Nephron progenitor cell (in vitro differentiated cells): ENCODE results near the gene OR51E2.

Source experiments
- DNase-seq: peaks from one replicate; pipeline ENCODE4 v3.0.0; 2021
- H3K27ac Mint-ChIP-seq: 2 replicates; pipeline ENCODE4 v1.8.0; 2021; ENCODE audit warnings: mild to moderate bottlenecking, moderate library complexity, mixed read lengths
- H3K27me3 Mint-ChIP-seq: 2 replicates; pipeline ENCODE4 v1.8.0; 2021; ENCODE audit warnings: mild to moderate bottlenecking, low read depth, mixed read lengths; ENCODE audit not compliant: poor library complexity
- H3K36me3 Mint-ChIP-seq: 2 replicates; pipeline ENCODE4 v1.8.0; 2021; ENCODE audit warnings: low read depth, mixed read lengths
- H3K4me1 Mint-ChIP-seq: 2 replicates; pipeline ENCODE4 v1.8.0; 2021; ENCODE audit warnings: mixed read lengths
- H3K4me3 Mint-ChIP-seq: 2 replicates; pipeline ENCODE4 v1.8.0; 2021; ENCODE audit warnings: mild to moderate bottlenecking, moderate library complexity, mixed read lengths
- H3K9me3 Mint-ChIP-seq: 2 replicates; pipeline ENCODE4 v1.8.0; 2021; ENCODE audit warnings: mild to moderate bottlenecking, moderate library complexity, mixed read lengths
- CTCF ChIP-seq: fragments of 200-600 bp; sonication (generic); IDR thresholded peaks from 2 replicates; pipeline ENCODE4 v1.5.0; 2021; ENCODE audit warnings: antibody characterized with exemption

The OR51E2 gene

GRCh38 chr11:4704790-4705334 is 7.2 kb upstream of the OR51E2 start:
- H3K27me3 Mint-ChIP-seq = no peaks in the 10 kb centered on the region

DNA sequence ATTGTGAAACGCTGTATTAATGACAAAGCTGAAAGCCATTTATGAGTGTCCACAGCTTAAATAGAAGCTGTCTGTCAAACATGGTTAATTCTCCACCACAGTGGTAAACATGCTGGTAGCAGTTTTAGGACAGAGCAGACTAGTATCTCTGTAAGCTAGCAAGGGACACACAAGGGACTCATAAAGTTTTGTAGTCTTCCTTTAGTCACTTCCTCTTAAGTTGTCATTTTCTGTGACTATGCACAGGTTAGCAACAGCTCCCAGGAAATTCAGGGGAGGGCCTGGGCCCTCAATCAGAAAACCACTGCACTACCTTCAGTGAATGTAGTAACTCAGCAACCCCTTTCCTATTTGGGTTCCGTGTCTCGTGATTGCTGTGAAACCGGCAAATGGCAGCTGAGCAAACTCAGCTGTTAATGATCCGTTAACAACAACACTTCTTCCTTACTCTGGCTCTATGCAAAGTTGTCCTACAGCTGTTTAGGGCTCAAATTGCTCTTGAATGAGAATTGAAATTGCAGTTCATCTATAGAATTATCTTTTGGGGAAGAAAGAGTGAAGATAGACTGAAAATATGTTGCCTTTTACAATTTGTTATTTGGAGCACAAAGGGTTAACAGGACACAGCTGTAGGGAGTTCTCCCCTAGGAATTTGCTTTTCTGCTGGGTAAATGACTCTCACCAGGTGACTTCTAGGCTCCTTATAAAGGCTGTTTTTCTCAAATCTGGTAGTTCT is 6.6 kb upstream of the OR51E2 start, which contains the start of gene MMP26:
TSS of gene MMP26 (plus strand) at position 731 of the 736 bp plus-strand sequence.
- Mint-ChIP-seq H3K9me3 (no peaks in the 10 kb centered on the region), H3K4me1 (peaks cover 61% of the 10 kb centered on the region), H3K27me3 (no peaks in the 10 kb centered on the region), H3K27ac (peak within 1 kb of the TSS; percentile 62), H3K4me3 (peak within 1 kb of the TSS; percentile 46), H3K36me3 (no peaks in the 10 kb centered on the region)
- TF ChIP-seq CTCF = no peak
- DNase-seq = peak; percentile 15

More at GRCh38 chr11:4704790-4705334, 7.2 kb upstream of the OR51E2 start:
- TF ChIP-seq CTCF = no peak
- no peak for DNase-seq
- peaks cover 61% of the 10 kb centered on the region for H3K4me1 Mint-ChIP-seq
- H3K36me3 Mint-ChIP-seq = no peaks in the 10 kb centered on the region
- H3K27ac Mint-ChIP-seq = peak overlapping the region; percentile 62
- peak overlapping the region; percentile 46 for H3K4me3 Mint-ChIP-seq
- H3K9me3 Mint-ChIP-seq = no peaks in the 10 kb centered on the region

- Mint-ChIP-seq H3K9me3 (no peaks in the 10 kb centered on the region), H3K4me3 (no peak overlapping the region), H3K27me3 (no peaks in the 10 kb centered on the region), H3K4me1 (peaks cover 37% of the 10 kb centered on the region), H3K36me3 (no peaks in the 10 kb centered on the region), H3K27ac (no peak overlapping the region)
- DNase-seq = no peak
- no peak for TF ChIP-seq CTCF
Observed at GRCh38 chr11:4700436-4700820, 2.8 kb upstream of the OR51E2 start.

DNA sequence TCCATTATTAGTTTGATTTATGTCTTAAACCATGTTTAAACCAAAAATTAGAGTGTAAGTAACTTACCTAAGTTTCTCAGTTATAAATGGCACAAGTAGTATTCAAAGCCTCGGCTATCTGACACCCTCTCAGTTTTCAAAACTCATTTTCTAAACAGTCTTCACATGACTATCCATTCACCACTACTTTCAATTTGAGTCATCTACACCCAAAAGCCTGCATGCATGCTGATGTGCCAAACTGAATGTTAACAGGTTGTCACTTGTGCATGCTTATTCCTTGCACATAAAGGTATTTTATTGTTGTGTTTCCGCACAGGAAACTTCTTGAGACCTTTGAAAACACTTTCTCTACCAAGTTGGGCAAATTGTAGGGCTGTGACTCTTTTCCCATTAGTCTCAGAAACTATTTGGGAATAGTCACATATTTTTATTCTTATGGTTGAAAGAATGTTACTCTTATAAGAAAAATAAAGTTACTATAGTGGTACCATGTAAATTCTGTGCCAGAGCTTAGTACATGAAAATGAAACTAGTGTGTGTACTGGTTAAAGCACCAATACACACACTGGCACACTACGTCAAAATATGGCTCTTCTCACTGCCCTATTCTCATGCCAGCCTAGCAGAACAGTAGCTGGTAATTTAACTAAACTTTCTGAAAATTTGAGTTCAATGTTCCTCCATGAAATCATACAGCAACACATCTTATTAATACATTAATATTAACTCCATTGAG is 2.2 kb upstream of the OR51E2 start:
- H3K4me3 Mint-ChIP-seq = no peak overlapping the region
- H3K27ac Mint-ChIP-seq = no peak overlapping the region
- H3K4me1 Mint-ChIP-seq = peaks cover 31% of the 10 kb centered on the region
- DNase-seq = no peak
- H3K9me3 Mint-ChIP-seq = no peaks in the 10 kb centered on the region
- no peaks in the 10 kb centered on the region for H3K27me3 Mint-ChIP-seq
- no peak for TF ChIP-seq CTCF
- H3K36me3 Mint-ChIP-seq = no peaks in the 10 kb centered on the region

GRCh38 chr11:4695442-4695841 is 2.2 kb downstream of the OR51E2 start:
- TF ChIP-seq CTCF = no peak
- Mint-ChIP-seq H3K36me3 (no peaks in the 10 kb centered on the region), H3K4me1 (peaks cover 5% of the 10 kb centered on the region), H3K9me3 (peaks cover 4% of the 10 kb centered on the region), H3K4me3 (no peak overlapping the region), H3K27me3 (no peaks in the 10 kb centered on the region), H3K27ac (no peak overlapping the region)
- no peak for DNase-seq
